ENCODE results near the gene DSCAM.

The DSCAM gene

DNA sequence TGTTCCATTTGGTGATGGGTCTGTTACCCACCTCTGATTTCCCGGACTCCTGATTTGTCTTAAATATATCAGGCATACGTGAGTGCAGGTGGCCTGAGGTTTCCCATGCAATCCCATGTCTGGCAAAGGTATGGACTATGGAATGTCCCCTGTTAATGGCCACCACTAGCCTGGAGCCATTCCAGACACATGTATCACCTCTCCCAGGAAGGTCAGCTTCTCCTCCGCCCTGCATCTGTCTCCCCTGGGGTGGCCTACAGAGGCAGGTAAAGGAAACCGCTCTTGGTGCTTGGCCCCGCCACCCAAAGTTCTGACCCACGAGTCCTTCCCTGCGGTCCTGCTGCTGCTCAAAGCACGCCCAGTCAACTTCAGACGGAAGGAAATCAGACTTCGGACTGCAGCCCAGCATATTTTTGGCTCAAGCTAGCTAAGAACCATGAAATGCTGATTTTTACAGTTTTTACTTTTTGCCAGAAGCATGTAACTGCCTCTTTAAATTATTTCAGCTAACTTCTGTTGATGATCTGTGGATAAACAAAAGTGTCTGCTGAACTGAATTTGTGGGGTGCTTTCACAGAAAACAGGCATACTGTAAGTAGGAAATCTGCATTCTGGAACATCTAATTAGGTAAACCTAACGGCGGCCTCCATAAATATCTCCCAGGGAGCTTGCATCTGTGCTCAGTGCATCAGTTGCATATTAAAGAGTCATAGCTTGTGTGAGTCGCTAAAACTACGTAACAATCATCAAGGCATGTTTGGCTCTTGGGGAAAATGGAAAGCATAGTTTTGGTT, 873.8 kb downstream of the DSCAM start:
- intact Hi-C loops (cut with micrococcal nuclease): no loop called here
- Mint-ChIP-seq H3K9me3 (peaks cover 15% of the 10 kb centered on the region), H3K27ac (no peak overlapping the region), H3K4me3 (no peak overlapping the region), H3K36me3 (ENCODE audit: low read depth) (no peaks in the 10 kb centered on the region), H3K27me3 (no peaks in the 10 kb centered on the region), H3K4me1 (ENCODE audit: low read depth) (no peaks in the 10 kb centered on the region)

DNA sequence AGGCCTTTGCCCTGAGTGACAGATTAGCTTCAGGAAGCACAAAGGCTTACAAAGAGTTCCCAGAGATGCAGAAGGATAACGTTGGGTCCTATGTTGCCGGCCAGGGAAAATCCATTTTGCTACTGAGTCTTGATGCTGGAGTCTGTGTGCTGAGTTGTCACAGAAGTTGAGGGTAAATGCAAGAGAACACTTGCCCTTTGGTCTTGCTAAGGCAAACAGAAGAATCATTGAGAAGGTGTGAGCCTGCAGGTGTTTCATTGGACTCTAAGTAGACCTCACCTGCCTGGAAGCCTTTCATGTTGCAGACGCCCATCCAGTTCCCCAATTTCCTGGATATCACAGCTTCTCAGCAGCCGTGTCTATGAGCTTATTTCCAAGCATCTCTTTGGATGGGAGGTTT, 874.5 kb downstream of the DSCAM start:
- intact Hi-C loops (cut with micrococcal nuclease): no loop called here
- Mint-ChIP-seq H3K36me3 (ENCODE audit: low read depth) (no peaks in the 10 kb centered on the region), H3K9me3 (peaks cover 19% of the 10 kb centered on the region), H3K4me3 (no peak overlapping the region), H3K4me1 (ENCODE audit: low read depth) (no peaks in the 10 kb centered on the region), H3K27ac (no peak overlapping the region), H3K27me3 (no peaks in the 10 kb centered on the region)

DNA sequence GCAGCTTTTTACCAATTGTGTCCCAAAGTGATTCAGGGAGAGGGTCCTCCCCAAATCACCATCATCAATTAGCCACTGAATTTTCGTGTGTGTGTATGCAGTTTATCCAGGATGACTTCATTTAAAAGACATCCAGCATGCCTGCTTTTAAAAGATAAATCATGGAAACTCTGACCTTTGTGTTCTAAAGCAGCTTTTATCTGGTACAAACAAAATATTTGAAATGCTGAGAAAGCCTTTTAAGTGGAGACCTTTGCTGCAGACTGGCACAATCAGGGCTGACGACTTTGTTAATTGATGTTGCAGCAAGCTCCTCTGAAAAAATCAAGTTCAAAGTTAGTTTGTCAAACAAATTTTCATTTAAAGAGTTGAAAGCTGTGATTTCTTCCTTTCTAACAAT, 875.0 kb downstream of the DSCAM start:
- no peaks in the 10 kb centered on the region for H3K4me1 Mint-ChIP-seq (ENCODE audit: low read depth)
- peaks cover 23% of the 10 kb centered on the region for H3K9me3 Mint-ChIP-seq
- intact Hi-C loops (cut with micrococcal nuclease): no loop called here
- H3K36me3 Mint-ChIP-seq (ENCODE audit: low read depth): no peaks in the 10 kb centered on the region
- no peak overlapping the region for H3K4me3 Mint-ChIP-seq
- no peak overlapping the region for H3K27ac Mint-ChIP-seq
- no peaks in the 10 kb centered on the region for H3K27me3 Mint-ChIP-seq

DNA sequence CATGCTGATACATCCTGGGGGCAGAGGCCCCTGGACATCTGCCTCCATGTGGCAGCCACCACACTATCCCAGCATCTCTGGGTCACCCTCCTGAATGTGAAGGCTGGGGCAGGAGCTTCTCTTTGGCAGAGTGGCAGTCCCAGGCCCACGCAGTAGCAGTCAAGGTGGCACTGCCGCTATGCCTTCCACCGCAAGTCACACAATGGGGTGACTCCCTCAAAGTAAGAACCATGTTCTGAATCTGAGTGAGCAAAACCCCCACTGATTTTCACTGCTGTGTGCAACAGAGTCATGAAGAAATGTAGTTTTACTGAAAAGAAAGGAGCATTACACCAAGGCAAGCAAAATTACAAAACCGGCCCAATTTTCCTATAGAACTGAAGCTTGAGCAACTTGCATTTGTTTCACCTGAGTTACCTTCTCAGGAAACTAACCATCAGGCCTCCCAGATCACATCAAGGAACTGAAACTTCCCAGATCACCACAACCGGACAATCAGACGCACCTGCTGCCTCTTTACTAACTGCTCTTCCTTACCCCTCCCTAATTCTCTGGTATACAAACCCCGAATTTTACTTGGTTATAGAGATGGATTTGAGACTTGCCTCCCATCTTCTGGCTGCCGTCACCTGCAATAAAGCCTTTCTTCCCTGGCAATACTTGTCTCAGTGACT, 877.1 kb downstream of the DSCAM start:
- Mint-ChIP-seq H3K27ac (no peak overlapping the region), H3K9me3 (peaks cover 26% of the 10 kb centered on the region), H3K27me3 (no peaks in the 10 kb centered on the region), H3K36me3 (ENCODE audit: low read depth) (no peaks in the 10 kb centered on the region), H3K4me1 (ENCODE audit: low read depth) (no peaks in the 10 kb centered on the region), H3K4me3 (no peak overlapping the region)
- intact Hi-C loops (cut with micrococcal nuclease): no loop called here

DNA sequence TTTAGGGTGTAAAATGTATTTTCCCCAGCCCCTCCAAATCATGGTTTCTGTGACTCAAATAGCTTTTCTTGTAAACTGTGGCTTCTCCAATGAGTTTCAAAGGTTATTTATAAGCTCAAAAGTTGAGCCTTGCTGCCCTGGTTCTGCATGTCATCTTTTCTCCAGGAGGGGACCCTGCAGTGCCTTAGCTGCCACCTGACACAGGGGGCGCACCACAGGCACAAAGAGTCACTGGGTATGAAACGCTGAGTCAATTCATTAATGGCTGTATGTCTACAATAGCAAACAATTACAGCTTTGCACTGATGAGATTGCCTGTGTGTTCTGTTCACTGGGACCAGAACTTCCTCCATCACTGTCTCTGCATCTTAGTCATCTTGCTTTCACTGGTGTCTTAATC, 878.9 kb downstream of the DSCAM start:
- Mint-ChIP-seq H3K27ac (no peak overlapping the region), H3K4me1 (ENCODE audit: low read depth) (no peaks in the 10 kb centered on the region), H3K27me3 (no peaks in the 10 kb centered on the region), H3K36me3 (ENCODE audit: low read depth) (no peaks in the 10 kb centered on the region), H3K9me3 (peaks cover 37% of the 10 kb centered on the region), H3K4me3 (no peak overlapping the region)
- intact Hi-C loops (cut with micrococcal nuclease): no loop called here

DNA sequence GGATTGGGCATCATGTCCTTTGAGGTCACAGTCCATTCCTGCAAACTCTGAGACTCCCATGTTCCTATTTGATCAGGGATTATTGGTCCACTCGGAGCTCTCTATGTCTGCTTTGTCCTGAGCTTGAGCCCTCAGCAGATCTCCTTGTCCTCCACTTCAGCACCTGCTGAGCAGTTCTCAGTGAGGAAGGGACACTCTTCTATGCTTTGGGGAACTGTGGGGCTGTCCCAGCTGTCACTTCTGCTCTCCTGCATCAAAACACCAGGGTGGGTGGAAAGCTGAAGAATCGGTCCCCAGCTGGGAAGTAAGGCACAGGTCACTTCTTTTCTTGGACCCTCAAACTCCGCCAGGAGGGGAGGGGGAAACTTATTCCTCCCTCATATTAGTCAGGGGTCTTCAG, 880.2 kb downstream of the DSCAM start:
- Mint-ChIP-seq H3K9me3 (peaks cover 49% of the 10 kb centered on the region), H3K36me3 (ENCODE audit: low read depth) (no peaks in the 10 kb centered on the region), H3K27me3 (no peaks in the 10 kb centered on the region), H3K4me3 (no peak overlapping the region), H3K27ac (no peak overlapping the region), H3K4me1 (ENCODE audit: low read depth) (no peaks in the 10 kb centered on the region)
- intact Hi-C loops (cut with micrococcal nuclease): no loop called here

DNA sequence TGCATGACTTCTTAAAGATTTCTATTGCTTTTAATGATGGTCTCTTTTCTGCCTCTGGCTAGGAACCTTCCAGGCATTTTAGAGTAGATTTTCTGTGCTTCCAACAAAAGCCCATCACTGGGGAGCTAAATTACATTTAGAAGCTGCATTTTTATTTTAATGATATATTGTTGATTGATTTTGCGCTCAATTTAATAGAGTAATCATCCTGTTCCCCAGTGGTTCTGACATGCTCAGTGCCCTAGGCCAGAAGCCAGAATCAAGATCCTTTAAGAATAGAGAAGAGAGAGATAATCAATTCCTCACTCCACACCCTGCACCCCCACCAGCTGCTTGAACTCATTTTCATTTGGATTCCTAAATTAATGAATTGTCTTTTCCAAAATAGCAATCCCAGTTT, 881.9 kb downstream of the DSCAM start:
- intact Hi-C loops (cut with micrococcal nuclease): no loop called here
- H3K9me3 Mint-ChIP-seq: peaks cover 62% of the 10 kb centered on the region
- H3K27me3 Mint-ChIP-seq: no peaks in the 10 kb centered on the region
- no peak overlapping the region for H3K4me3 Mint-ChIP-seq
- H3K27ac Mint-ChIP-seq: no peak overlapping the region
- no peaks in the 10 kb centered on the region for H3K4me1 Mint-ChIP-seq (ENCODE audit: low read depth)
- H3K36me3 Mint-ChIP-seq (ENCODE audit: low read depth): no peaks in the 10 kb centered on the region

DNA sequence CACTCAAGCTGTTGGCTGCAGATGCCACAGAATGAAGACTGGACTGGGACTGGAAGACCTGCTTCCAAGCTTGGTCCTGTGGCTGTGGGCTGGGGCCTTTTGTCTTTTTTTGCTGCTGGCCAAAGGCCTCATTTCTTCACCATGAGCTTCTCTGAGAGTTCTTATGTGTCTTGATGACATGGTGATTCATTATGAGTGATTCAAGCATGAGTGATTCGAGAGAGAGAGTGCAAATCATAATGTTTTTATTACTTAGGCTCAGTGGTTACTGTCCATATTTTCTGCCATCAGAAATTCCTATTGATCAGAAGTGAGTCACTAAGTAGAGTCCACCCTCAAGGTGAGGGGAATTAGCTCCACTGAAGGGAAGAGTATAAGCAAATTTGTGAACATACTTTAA, 885.7 kb downstream of the DSCAM start:
- Mint-ChIP-seq H3K27ac (no peak overlapping the region), H3K4me1 (ENCODE audit: low read depth) (no peaks in the 10 kb centered on the region), H3K4me3 (no peak overlapping the region), H3K27me3 (no peaks in the 10 kb centered on the region), H3K9me3 (peaks cover 51% of the 10 kb centered on the region), H3K36me3 (ENCODE audit: low read depth) (no peaks in the 10 kb centered on the region)
- intact Hi-C loops (cut with micrococcal nuclease): no loop called here

Measured in dendritic cell treated with granulocyte-macrophage colony-stimulating factor and Interleukin-4, amounts not matched to agents 40 ng/mL and 50 ng/mL, for 4 days (primary cell).